GM19099 (cell line): ENCODE measurements around the gene SRPRA.

Experiments used
- POLR2A ChIP-seq: IDR thresholded peaks from 3 replicates; pipeline ENCODE4 v1.6.1; 2011; ENCODE audit warnings: low read depth; ENCODE audit not compliant: insufficient read length; ENCODE audit errors: extremely low read depth

Gene SRPRA

DNA sequence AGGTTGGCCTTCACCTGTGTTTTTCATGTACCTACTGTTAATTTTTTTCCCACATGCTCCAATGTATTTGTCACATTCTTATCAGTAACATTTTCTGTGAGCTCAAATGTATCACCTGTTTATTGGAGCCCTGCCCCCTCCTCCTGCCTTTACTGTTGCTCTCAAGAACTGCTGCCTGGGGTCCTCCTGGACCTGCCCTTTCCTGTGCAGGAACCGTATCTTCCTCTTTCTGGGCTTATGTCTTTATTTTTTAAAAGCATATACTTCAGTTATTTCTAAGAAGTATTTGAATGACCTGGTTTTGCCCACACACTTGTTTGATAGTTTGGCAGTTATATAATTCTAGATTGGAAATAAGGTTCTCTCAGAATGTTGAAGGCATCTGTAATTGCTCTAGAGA lies 51.2 kb downstream of the SRPRA start:
- no peak for TF ChIP-seq POLR2A

DNA sequence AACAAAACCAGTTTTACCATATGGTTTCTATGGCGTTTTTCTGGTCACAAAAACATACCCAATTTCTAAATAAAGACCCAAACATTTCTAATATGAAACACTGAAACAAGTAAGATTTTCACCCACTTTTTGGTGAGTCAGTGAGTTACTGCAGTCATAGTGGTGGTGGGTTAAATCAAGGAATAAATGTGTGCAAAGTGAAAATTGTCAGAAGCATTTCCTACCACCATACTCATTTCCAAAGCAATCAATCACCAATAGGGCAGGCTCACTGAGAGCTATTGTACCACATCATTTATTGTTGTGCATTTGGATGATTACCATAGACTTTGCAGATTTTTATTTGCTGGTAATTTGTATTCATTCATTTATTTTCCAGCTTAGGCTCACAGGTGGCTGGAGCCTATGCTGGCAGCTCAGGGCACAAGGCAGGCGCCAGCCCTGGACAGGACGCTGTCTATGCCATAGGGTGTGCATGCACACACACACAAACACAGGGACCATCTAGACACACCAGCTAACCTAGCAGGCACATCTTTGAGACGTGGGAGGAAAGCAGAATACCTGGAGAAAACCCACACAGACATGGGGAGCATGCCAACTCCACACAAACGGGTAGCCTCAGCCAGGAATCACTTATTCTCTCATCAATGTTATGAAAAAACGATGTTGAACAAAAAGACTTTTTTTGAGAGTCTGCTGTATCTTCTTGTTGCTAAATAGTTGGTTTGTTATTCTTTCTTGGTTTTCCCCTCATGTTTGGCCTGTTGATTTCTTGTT lies 52.0 kb downstream of the SRPRA start:
- no peak for TF ChIP-seq POLR2A

DNA sequence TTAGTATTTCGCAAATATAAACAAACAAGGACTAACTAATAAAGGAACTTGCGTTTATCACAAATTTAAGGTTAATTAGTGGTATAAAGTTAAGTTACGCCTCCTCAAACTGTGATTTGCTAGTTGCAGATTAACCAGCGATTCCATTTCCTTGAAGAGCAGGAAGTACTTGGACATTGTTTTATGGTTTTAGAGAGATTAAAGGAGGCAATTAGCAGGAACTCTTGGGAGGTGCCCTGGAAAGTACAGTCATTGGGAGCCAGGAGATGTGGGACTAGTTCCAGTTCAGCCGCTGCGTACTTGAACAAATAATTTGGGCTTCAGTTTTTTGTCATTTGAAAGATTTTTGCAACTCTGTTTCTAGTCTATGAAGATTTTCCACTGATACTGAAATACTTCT lies 53.9 kb downstream of the SRPRA start:
- TF ChIP-seq POLR2A, result no peak

DNA sequence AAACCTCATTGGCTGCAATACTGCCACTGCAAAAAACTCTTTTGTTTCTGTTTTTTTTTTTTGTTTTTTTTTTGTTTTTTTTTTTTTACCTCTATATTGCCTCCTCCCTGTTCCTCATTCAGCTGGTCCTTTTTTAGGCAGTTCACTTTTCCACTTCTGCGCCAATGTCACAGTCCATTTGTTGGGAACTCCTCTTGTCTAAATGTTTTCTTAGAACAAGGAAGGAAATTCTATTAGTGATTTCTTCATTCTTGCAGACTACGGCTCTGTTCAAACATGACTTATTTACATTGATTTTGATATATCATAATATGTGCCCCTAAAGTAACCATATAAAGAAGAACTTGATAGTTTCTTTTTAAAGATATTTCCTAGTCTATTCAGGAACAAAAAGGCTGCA lies 54.3 kb downstream of the SRPRA start:
- TF ChIP-seq POLR2A, result no peak
